K562 (cell line): ENCODE measurements around the gene ATE1. TPM values are rescaled to one million over a fixed set of nuclear protein-coding genes. Genes with fewer than 3 reads are reported as not detected.

ENCODE experiments used
- ADNP ChIP-seq: fragments of 200-800 bp; sonication (Bioruptor generic); IDR thresholded peaks from 2 replicates; pipeline ENCODE4 v1.6.1; 2016; ENCODE audit warnings: missing genetic modification characterization, missing compliant biosample characterization
- BRD4 ChIP-seq: fragments of 200-600 bp; sonication (generic); IDR thresholded peaks from 2 replicates; pipeline ENCODE4 v1.6.1; 2017; ENCODE audit warnings: inconsistent platforms
- HLTF ChIP-seq: fragments of 450-650 bp; IDR thresholded peaks from 2 replicates; pipeline ENCODE4 v1.6.1; 2016
- HNRNPH1 ChIP-seq: fragments of 200-400 bp; formaldehyde crosslinking; optimal IDR thresholded peaks from 2 replicates; pipeline ENCODE3; 2017; ENCODE audit warnings: low read depth, mild to moderate bottlenecking, low read length, moderate library complexity
- PURB ChIP-seq: sonication (generic); formaldehyde crosslinking; IDR thresholded peaks from 2 replicates; pipeline ENCODE4 v1.9.0; 2021; ENCODE audit warnings: low read depth, mild to moderate bottlenecking, missing genetic modification reagents
- ZKSCAN3 ChIP-seq: fragments of 250-450 bp; sonication (Bioruptor Pico); IDR thresholded peaks from 2 replicates; pipeline ENCODE4 v1.4.0; 2020
- ZNF707 ChIP-seq: fragments of 250-450 bp; sonication (Bioruptor Pico); conservative IDR thresholded peaks from 2 replicates; pipeline ENCODE4 v1.8.0; 2022; ENCODE audit warnings: inconsistent platforms, mild to moderate bottlenecking, moderate library complexity
- ZNF79 ChIP-seq: fragments of 250-450 bp; sonication (Bioruptor Pico); IDR thresholded peaks from 2 replicates; pipeline ENCODE4 v1.4.0; 2020; ENCODE audit warnings: low read depth, mild to moderate bottlenecking, moderate library complexity
- polyA plus RNA-seq, 8 experiments: library from polyadenylated mRNA; depleted of rRNA in 4 of 8; stranded (reverse) in 5 of 8; unstranded in 3 of 8; fragments of >200 nt; fragmentation: Nextera tagmentation in 2 of 8; fragmentation: Illumina TruSeq in 1 of 8; extraction: Ambion mirVana in 2 of 8; extraction: Trizol in 1 of 8; gene quantifications; 2 replicates each; pipeline versions ENCODE4 v1.2.1 to v1.2.3, GENCODE V29; 2011 to 2014; ENCODE audit warnings: inconsistent platforms in 1 of 8, missing spikeins in 1 of 8
- total RNA-seq, 7 experiments: library from RNA; depleted of rRNA in 6 of 7; stranded (reverse); fragments of >200 nt in 6 of 7; fragmentation: Illumina TruSeq in 2 of 7; extraction: Trizol in 2 of 7; gene quantifications; 2 replicates each; pipeline versions ENCODE4 v1.2.1 to v1.2.3, GENCODE V29; 2011 to 2021; ENCODE audit warnings: low replicate concordance in 1 of 7
- TF ChIP-seq, protein P1 (sequence below): fragments of 450-650 bp; IDR thresholded peaks from 2 replicates; pipeline ENCODE4 v1.7.0; 2016; ENCODE audit warnings: borderline replicate concordance
- TF ChIP-seq, protein P2 (sequence below): fragments of 450-650 bp; IDR thresholded peaks from 2 replicates; pipeline ENCODE4 v1.6.1; 2017; ENCODE audit warnings: antibody characterized with exemption
- TF ChIP-seq, protein P3 (sequence below): fragments of 450-650 bp; IDR thresholded peaks from 2 replicates; pipeline ENCODE4 v1.6.1; 2016; ENCODE audit warnings: low read depth
- TF ChIP-seq, protein P4 (sequence below): fragments of 450-650 bp; conservative IDR thresholded peaks from 2 replicates; pipeline ENCODE4 v1.6.1; 2016; ENCODE audit warnings: missing genetic modification characterization, low read depth, mild to moderate bottlenecking, control low read depth, missing compliant biosample characterization
- TF ChIP-seq, protein P5 (sequence below): sonication (generic); formaldehyde crosslinking; IDR thresholded peaks from 2 replicates; pipeline ENCODE4 v1.5.0; 2020; ENCODE audit warnings: missing genetic modification reagents

ATE1 gene
- total and polyA plus RNA-seq, 9 of the 15 experiments (the other 6 are each of a cell fraction or from before 2014, with no cell fraction given), result 3.0 to 14.2 (median 8.8) TPM

DNA sequence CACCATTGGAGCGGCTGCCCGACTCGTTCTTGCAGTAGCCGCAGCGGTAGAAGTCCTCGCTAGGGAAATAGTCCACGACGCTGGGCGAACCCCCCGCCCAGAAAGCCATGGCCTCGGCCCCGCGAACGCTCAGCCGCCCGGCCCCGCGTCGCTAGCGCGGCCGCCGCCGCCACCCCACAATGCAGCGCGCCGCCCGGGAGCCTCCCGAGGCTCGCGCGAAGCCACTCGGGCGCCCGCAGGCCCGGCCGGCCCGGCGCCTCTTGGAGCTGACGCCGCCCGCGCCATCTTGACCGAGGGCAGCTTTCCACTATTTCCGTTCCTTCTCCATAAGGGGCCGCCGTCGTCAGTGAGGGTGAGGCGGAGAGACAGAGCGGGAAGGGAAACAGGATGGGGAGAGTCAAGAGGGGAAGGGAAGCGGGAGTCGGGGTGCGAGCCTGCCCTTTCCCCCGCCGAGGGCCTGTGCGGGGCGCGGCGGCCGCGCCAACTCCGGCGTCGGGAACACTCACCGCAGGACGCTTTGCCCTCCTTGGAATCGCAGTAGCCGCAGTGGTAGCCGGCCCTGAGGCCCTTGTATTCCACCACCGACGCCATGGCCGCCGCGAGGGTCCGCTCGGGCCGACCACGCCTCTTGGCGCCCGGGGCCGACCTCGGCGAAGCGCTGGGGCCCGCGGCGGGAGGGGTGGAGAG, at the start of gene ATE1 (continued):
- TF ChIP-seq HLTF, result no peak
- TF ChIP-seq HNRNPH1, result no peak
- TF ChIP-seq, protein P1, sequence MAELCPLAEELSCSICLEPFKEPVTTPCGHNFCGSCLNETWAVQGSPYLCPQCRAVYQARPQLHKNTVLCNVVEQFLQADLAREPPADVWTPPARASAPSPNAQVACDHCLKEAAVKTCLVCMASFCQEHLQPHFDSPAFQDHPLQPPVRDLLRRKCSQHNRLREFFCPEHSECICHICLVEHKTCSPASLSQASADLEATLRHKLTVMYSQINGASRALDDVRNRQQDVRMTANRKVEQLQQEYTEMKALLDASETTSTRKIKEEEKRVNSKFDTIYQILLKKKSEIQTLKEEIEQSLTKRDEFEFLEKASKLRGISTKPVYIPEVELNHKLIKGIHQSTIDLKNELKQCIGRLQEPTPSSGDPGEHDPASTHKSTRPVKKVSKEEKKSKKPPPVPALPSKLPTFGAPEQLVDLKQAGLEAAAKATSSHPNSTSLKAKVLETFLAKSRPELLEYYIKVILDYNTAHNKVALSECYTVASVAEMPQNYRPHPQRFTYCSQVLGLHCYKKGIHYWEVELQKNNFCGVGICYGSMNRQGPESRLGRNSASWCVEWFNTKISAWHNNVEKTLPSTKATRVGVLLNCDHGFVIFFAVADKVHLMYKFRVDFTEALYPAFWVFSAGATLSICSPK, result no peak
- TF ChIP-seq ADNP, result no peak
- TF ChIP-seq, protein P2, sequence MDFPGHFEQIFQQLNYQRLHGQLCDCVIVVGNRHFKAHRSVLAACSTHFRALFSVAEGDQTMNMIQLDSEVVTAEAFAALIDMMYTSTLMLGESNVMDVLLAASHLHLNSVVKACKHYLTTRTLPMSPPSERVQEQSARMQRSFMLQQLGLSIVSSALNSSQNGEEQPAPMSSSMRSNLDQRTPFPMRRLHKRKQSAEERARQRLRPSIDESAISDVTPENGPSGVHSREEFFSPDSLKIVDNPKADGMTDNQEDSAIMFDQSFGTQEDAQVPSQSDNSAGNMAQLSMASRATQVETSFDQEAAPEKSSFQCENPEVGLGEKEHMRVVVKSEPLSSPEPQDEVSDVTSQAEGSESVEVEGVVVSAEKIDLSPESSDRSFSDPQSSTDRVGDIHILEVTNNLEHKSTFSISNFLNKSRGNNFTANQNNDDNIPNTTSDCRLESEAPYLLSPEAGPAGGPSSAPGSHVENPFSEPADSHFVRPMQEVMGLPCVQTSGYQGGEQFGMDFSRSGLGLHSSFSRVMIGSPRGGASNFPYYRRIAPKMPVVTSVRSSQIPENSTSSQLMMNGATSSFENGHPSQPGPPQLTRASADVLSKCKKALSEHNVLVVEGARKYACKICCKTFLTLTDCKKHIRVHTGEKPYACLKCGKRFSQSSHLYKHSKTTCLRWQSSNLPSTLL, result no peak
- TF ChIP-seq, protein P3, sequence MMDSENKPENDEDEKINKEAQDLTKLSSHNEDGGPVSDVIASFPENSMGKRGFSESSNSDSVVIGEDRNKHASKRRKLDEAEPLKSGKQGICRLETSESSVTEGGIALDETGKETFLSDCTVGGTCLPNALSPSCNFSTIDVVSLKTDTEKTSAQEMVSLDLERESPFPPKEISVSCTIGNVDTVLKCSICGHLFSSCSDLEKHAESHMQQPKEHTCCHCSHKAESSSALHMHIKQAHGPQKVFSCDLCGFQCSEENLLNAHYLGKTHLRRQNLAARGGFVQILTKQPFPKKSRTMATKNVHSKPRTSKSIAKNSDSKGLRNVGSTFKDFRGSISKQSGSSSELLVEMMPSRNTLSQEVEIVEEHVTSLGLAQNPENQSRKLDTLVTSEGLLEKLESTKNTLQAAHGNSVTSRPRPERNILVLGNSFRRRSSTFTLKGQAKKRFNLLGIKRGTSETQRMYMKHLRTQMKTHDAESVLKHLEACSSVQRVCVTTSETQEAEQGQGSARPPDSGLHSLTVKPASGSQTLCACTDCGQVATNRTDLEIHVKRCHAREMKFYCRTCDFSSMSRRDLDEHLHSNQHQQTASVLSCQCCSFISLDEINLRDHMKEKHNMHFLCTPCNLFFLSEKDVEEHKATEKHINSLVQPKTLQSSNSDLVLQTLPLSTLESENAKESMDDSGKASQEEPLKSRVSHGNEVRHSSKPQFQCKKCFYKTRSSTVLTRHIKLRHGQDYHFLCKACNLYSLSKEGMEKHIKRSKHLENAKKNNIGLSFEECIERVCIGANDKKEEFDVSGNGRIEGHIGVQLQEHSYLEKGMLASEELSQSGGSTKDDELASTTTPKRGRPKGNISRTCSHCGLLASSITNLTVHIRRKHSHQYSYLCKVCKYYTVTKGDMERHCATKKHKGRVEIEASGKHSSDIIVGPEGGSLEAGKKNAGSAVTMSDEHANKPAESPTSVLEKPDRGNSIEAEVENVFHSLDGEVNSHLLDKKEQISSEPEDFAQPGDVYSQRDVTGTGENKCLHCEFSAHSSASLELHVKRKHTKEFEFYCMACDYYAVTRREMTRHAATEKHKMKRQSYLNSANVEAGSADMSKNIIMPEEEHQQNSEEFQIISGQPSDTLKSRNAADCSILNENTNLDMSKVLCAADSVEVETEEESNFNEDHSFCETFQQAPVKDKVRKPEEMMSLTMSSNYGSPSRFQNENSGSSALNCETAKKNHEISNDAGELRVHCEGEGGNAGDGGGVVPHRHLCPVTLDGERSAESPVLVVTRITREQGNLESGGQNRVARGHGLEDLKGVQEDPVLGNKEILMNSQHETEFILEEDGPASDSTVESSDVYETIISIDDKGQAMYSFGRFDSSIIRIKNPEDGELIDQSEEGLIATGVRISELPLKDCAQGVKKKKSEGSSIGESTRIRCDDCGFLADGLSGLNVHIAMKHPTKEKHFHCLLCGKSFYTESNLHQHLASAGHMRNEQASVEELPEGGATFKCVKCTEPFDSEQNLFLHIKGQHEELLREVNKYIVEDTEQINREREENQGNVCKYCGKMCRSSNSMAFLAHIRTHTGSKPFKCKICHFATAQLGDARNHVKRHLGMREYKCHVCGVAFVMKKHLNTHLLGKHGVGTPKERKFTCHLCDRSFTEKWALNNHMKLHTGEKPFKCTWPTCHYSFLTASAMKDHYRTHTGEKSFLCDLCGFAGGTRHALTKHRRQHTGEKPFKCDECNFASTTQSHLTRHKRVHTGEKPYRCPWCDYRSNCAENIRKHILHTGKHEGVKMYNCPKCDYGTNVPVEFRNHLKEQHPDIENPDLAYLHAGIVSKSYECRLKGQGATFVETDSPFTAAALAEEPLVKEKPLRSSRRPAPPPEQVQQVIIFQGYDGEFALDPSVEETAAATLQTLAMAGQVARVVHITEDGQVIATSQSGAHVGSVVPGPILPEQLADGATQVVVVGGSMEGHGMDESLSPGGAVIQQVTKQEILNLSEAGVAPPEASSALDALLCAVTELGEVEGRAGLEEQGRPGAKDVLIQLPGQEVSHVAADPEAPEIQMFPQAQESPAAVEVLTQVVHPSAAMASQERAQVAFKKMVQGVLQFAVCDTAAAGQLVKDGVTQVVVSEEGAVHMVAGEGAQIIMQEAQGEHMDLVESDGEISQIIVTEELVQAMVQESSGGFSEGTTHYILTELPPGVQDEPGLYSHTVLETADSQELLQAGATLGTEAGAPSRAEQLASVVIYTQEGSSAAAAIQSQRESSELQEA, result no peak
- no peak for TF ChIP-seq PURB (CRISPR knock-in tag)
- TF ChIP-seq ZNF707, result no peak
- no peak for TF ChIP-seq ZNF79 (CRISPR knock-in tag)
- TF ChIP-seq, protein P4, sequence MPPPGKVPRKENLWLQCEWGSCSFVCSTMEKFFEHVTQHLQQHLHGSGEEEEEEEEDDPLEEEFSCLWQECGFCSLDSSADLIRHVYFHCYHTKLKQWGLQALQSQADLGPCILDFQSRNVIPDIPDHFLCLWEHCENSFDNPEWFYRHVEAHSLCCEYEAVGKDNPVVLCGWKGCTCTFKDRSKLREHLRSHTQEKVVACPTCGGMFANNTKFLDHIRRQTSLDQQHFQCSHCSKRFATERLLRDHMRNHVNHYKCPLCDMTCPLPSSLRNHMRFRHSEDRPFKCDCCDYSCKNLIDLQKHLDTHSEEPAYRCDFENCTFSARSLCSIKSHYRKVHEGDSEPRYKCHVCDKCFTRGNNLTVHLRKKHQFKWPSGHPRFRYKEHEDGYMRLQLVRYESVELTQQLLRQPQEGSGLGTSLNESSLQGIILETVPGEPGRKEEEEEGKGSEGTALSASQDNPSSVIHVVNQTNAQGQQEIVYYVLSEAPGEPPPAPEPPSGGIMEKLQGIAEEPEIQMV, result no peak
- TF ChIP-seq, protein P5, sequence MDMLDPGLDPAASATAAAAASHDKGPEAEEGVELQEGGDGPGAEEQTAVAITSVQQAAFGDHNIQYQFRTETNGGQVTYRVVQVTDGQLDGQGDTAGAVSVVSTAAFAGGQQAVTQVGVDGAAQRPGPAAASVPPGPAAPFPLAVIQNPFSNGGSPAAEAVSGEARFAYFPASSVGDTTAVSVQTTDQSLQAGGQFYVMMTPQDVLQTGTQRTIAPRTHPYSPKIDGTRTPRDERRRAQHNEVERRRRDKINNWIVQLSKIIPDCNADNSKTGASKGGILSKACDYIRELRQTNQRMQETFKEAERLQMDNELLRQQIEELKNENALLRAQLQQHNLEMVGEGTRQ, result no peak
- no peak for TF ChIP-seq BRD4
- TF ChIP-seq ZKSCAN3 (CRISPR knock-in tag), result no peak
